Vagina (tissue), 2 donors: ENCODE data around the gene PCBP4.

Experiments
- POLR2A ChIP-seq, 2 donors: fragments of 450-650 bp; IDR thresholded peaks; one replicate each; pipeline ENCODE4 v1.6.1; 2017; ENCODE audit warnings: antibody characterized with exemption in 2 of 2, mild to moderate bottlenecking in 2 of 2, moderate library complexity in 2 of 2
- POLR2AphosphoS5 ChIP-seq, 2 donors: sonication (generic); formaldehyde crosslinking; IDR thresholded peaks; one replicate each; pipeline ENCODE4 v1.9.0; 2017; ENCODE audit warnings: antibody characterized with exemption in 2 of 2, mild to moderate bottlenecking in 2 of 2, low read depth in 1 of 2; ENCODE audit not compliant: insufficient read depth in 1 of 2
- TF ChIP-seq, protein P1 (sequence below), 3 experiments: fragments of 450-650 bp in 2 of 3; fragments of 200-600 bp in 1 of 3; sonication (generic) in 1 of 3; IDR thresholded peaks; one replicate each; pipeline ENCODE4 v1.5.1; 2017 to 2019; ENCODE audit warnings: antibody characterized with exemption in 3 of 3, mild to moderate bottlenecking in 2 of 3, moderate library complexity in 2 of 3

DNA sequence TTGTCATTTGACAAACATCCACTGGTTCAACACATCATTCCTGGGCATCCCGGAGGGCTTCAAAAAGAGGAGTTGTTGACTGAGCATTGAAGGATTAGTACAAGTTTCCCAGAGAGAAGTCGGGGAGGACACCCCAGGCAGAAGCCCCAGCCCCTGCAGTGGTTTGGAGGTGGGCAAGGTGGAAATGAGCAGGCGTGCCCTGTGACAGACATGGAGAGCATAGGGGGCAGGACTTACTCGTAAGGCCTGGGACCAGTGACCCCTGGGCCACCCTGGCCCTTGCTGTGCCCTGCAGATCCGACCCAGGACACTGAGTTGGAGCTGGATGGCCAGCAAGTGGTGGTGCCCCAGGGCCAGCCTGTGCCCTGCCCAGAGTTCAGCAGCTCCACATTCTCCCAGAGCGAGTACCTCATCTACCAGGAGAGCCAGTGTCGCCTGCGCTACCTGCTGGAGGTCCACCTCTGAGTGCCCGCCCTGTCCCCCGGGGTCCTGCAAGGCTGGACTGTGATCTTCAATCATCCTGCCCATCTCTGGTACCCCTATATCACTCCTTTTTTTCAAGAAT is 19.2 kb downstream of the PCBP4 start:
- no peak for TF ChIP-seq POLR2A (IDR thresholded peaks at IDR 0.05)
- TF ChIP-seq, protein P1, sequence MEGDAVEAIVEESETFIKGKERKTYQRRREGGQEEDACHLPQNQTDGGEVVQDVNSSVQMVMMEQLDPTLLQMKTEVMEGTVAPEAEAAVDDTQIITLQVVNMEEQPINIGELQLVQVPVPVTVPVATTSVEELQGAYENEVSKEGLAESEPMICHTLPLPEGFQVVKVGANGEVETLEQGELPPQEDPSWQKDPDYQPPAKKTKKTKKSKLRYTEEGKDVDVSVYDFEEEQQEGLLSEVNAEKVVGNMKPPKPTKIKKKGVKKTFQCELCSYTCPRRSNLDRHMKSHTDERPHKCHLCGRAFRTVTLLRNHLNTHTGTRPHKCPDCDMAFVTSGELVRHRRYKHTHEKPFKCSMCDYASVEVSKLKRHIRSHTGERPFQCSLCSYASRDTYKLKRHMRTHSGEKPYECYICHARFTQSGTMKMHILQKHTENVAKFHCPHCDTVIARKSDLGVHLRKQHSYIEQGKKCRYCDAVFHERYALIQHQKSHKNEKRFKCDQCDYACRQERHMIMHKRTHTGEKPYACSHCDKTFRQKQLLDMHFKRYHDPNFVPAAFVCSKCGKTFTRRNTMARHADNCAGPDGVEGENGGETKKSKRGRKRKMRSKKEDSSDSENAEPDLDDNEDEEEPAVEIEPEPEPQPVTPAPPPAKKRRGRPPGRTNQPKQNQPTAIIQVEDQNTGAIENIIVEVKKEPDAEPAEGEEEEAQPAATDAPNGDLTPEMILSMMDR (IDR thresholded peaks at IDR 0.05): no peak
- TF ChIP-seq POLR2AphosphoS5 (IDR thresholded peaks at IDR 0.05; ENCODE audit: insufficient read depth in 1 of 2, low read depth in 1 of 2): no peak
